CD4-positive, alpha-beta T cell treated with Interleukin-17A for 4 hours (primary cell): Measurements from ENCODE around the gene RGS3.

ENCODE experiments used
- DNase-seq: peaks from one replicate; pipeline ENCODE4 v3.0.0-alpha.2; 2020; ENCODE audit warnings: mixed read lengths

Gene RGS3

GRCh38 chr9:113608082-113608685 is 144.7 kb downstream of the RGS3 start:
- DNase-seq, result no peak

DNA sequence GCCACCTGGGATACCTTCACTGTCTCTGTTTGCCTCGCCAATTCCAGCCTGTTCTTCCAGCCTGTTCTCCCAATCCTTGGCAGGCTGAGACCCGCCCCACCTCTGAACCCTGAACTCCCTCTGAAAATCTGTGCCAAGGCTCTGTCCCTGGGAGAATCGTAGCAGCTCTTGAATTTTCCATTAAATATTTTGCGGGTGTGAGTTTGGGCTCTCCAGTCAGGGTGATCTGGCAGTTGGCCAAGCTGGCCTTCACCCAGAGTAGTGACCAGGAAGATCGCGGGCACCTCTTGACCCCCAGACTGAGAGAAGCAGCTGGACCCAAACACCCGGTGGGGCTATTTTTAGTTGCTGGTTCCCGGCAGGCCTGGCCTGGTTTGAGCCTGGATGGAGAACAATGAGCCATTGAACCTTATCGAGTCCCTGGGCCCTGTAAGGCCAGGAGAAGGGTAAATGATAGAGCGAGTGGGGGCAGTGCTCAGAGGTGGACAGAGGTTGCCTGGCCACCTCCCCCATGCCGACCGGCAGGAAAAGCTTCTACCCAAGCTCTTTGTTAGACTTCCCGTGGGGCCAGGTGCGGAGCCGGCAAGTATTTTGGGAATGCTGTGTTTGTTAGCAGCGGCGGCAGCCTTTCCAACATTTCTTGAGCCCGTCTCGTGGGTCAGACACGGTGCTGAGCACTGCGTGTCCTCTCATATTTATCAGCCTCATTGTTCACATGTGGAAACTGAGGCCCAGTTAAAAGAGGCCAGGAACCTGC is 146.2 kb downstream of the RGS3 start:
- DNase-seq, result no peak

- DNase-seq, result no peak
Observed at GRCh38 chr9:113611461-113612215, 148.1 kb downstream of the RGS3 start.

- DNase-seq, result no peak
Observed at GRCh38 chr9:113612216-113612747, 148.8 kb downstream of the RGS3 start.

- DNase-seq, result no peak
Observed at GRCh38 chr9:113612828-113613227, 149.3 kb downstream of the RGS3 start.

GRCh38 chr9:113613815-113614413 is 150.4 kb downstream of the RGS3 start:
- DNase-seq, result no peak

GRCh38 chr9:113614843-113615648 is 151.5 kb downstream of the RGS3 start:
- DNase-seq, result no peak

- no peak for DNase-seq
Observed at GRCh38 chr9:113616116-113616515, 152.6 kb downstream of the RGS3 start.

- DNase-seq, result no peak
Observed at GRCh38 chr9:113616621-113617496, 153.3 kb downstream of the RGS3 start.

- DNase-seq, result no peak
Observed at GRCh38 chr9:113617550-113617949, 154.0 kb downstream of the RGS3 start.

DNA sequence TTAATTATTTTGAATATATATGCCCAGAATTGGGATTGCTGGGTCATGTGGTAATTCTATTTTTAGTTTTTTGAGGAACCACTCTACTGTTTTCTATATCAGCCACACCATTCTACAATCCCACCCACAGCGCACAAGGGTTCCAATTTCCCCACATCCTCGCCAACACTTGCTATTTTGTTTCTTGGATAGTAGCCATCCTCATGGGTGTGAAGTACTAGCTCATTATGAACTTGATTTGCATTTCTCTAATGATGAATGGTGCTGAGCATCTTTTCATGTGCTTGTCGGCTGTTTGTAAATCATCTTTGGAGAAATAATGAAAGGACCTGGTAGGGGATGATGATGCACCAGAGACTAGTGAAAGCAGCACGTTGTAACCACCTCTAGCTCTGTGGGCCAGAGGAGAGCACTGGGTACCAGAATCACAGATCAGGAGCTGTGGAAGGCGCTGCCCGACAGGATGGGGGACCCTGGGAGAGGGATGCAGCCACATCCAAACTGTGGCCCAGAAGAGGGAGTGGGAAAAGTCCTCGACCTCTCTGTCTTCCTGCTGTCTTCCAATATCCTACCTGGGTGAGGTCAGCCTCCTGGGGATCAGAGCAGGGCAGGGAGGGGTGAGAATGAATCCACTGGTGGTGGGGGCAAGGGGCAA is 155.4 kb downstream of the RGS3 start:
- no peak for DNase-seq

GRCh38 chr9:113619491-113620376 is 156.2 kb downstream of the RGS3 start:
- no peak for DNase-seq

DNA sequence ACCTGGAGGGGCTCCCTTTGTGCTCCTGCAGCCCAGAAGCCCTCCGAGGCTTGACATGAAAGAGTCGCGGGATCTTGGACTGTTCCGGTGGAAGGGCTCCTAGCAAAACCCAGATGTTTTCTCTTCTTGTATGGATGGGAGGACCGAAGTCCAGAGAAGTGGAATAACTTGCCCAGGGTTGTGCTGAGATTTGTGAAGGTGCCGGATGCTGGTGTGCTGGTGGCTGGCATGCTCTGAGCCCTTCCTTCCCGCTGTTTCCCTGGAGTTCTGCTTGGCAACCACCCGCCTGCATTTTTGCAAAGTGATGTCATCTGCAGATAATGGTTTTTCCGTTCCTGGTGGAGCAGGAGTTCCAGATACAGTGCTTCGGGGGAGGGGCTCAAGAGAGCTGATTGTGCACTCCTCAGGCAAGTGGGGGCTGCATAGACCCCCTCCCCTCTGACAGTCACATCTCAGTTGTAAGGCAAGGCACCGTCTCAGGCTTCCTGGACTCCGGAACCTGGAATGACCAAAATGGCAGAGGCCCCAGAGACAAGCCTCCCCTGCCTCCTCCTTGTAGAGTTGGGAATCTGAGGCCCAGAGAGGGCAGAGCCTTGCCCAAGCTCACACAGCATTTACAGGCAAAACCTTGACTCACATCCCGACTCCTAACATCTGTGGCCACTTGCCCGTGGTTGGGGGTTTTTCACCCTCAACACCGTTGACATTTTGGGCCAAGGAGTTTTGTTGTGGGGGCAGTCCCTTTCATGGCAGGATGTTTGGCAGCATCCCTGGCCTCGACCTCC is 157.0 kb downstream of the RGS3 start:
- DNase-seq, result no peak

GRCh38 chr9:113621309-113621791 is 157.8 kb downstream of the RGS3 start:
- no peak for DNase-seq

DNA sequence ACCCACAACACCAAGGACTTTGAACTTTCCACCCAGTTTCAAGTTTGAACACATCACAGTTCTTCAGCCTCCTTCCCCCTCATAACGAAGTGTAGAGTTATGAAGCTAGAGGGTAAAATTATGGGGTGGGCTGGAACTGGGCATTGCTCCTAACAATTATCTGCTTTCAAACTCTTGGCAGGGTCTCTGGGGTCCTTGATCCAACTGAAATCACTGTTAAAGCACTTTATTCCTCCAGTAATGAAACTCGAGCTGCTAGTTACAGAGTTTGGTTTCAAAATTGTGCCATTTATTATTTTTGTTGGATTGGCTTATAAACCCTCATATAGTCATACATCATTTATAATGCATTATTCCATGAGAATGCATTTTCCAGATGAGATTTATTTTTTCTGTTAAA is 158.5 kb downstream of the RGS3 start:
- DNase-seq, result no peak

GRCh38 chr9:113622600-113623400 is 159.3 kb downstream of the RGS3 start:
- DNase-seq, result no peak

- DNase-seq, result no peak
Observed at GRCh38 chr9:113623851-113624485, 160.4 kb downstream of the RGS3 start.
